ENCODE data around the gene OR51A4.

Gene OR51A4

DNA sequence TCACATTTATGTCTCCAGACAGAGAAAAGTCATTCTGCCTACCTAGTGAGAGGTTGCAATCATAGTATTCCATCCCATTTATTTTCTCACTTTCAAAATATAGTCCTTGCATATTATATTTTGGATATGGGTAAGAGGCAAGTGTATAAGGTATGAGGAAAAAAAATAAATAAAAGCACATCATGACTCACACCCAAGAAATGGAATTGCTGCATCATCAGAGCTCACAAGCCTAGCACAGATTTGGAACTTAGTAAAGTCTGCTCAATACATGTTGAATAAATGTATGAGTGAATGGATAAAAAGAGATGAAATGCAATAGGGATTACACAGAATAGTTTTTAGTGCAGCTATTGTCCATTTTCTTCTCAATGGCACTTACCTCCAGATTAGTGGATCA, 20.8 kb downstream of the OR51A4 start:
- Histone ChIP-seq H3K36me3 (ENCODE audit: insufficient read depth, low read length) (no peaks in the 10 kb centered on the region), H3K9me2 (ENCODE audit: low read depth, low read length) (no peaks in the 10 kb centered on the region), H2AFZ (ENCODE audit: low read length) (no peak overlapping the region), H3K4me2 (ENCODE audit: low read length) (no peak overlapping the region), H3K4me1 (ENCODE audit: insufficient read depth, low read length, severe bottlenecking) (no peaks in the 10 kb centered on the region), H3F3A (ENCODE audit: insufficient read depth, low read length) (no peaks in the 10 kb centered on the region), H4K20me1 (ENCODE audit: insufficient read depth, low read length) (no peaks in the 10 kb centered on the region), H3K9me3 (ENCODE audit: low read length) (no peaks in the 10 kb centered on the region), H3K27me3 (ENCODE audit: insufficient read depth, low read length) (no peaks in the 10 kb centered on the region), H3K79me2 (ENCODE audit: insufficient read depth, low read length) (no peaks in the 10 kb centered on the region), H3K27ac (ENCODE audit: low read depth, low read length, poor library complexity, severe bottlenecking) (no peak overlapping the region), H3K9ac (ENCODE audit: low read length) (no peak overlapping the region), H3K4me3 (ENCODE audit: low read depth, low read length, poor library complexity, severe bottlenecking) (no peak overlapping the region)
- no peak for TF ChIP-seq EZH2 (IDR thresholded peaks at IDR 0.05; ENCODE audit: borderline replicate concordance, low read length)
- no peak for TF ChIP-seq CTCF (IDR thresholded peaks at IDR 0.05; ENCODE audit: low read length)

DNA sequence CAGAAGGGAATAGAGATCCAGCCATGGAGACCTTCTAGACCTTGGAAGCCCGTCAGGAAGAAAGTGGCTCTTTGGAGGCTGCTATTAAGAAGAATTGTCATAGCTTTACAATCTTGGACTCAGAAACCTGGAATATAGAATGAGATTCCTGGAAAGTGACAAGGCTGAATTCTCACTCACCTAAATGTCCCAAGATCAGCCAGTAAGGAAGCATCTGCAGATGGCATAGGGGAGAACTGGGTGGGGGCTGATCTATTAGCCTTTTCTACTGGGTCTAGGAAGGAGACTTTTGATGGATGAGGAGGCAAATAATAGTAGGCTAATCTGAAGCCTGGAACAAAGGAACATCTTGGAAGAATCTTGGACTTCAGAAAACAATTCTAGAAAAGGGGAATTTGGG, 23.2 kb downstream of the OR51A4 start, which contains the start of gene OR51G1:
Gene OR51G1 (minus strand): TSS at position 101 of the 400 bp plus-strand sequence. CDS start 0 bp downstream, at position 101.
- H3K4me3 ChIP-seq (ENCODE audit: low read depth, low read length, poor library complexity, severe bottlenecking): no peak within 1 kb of the TSS
- no peak within 1 kb of the TSS for H3K27ac ChIP-seq (ENCODE audit: low read depth, low read length, poor library complexity, severe bottlenecking)
- H3K9me3 ChIP-seq (ENCODE audit: low read length): no peaks in the 10 kb centered on the region
- no peaks in the 10 kb centered on the region for H3K79me2 ChIP-seq (ENCODE audit: insufficient read depth, low read length)
- H4K20me1 ChIP-seq (ENCODE audit: insufficient read depth, low read length): no peaks in the 10 kb centered on the region
- TF ChIP-seq CTCF (IDR thresholded peaks at IDR 0.05; ENCODE audit: low read length) (no peak), EZH2 (IDR thresholded peaks at IDR 0.05; ENCODE audit: borderline replicate concordance, low read length) (no peak)
- H3K4me1 ChIP-seq (ENCODE audit: insufficient read depth, low read length, severe bottlenecking): no peaks in the 10 kb centered on the region
- H3K36me3 ChIP-seq (ENCODE audit: insufficient read depth, low read length): no peaks in the 10 kb centered on the region
- H3K27me3 ChIP-seq (ENCODE audit: insufficient read depth, low read length): no peaks in the 10 kb centered on the region
- no peak within 1 kb of the TSS for H2AFZ ChIP-seq (ENCODE audit: low read length)
- no peaks in the 10 kb centered on the region for H3K9me2 ChIP-seq (ENCODE audit: low read depth, low read length)
- no peak within 1 kb of the TSS for H3K9ac ChIP-seq (ENCODE audit: low read length)
- H3F3A ChIP-seq (ENCODE audit: insufficient read depth, low read length): no peaks in the 10 kb centered on the region
- H3K4me2 ChIP-seq (ENCODE audit: low read length): no peak within 1 kb of the TSS

DNA sequence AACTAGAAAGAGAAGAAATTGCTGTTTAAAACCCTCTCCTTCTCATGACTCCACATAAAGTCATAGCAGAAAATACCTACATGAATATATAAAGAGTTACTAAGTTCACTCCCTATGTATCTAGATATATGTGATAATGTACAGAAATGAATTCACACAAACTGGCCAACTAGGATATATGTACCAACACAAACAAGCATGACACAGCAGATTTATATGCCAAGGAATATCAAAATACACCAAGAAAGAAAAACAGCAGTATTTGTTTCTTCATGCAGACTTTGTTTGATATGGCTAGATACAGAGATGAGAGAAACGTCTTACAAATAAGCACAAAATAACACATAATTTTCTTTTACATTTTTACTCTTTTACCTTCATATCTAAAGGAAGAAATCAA, 25.1 kb downstream of the OR51A4 start:
- Histone ChIP-seq H3K4me1 (ENCODE audit: insufficient read depth, low read length, severe bottlenecking) (no peaks in the 10 kb centered on the region), H3K79me2 (ENCODE audit: insufficient read depth, low read length) (no peaks in the 10 kb centered on the region), H3K9me3 (ENCODE audit: low read length) (no peaks in the 10 kb centered on the region), H3K4me3 (ENCODE audit: low read depth, low read length, poor library complexity, severe bottlenecking) (no peak overlapping the region), H3K9me2 (ENCODE audit: low read depth, low read length) (no peaks in the 10 kb centered on the region), H2AFZ (ENCODE audit: low read length) (no peak overlapping the region), H3K4me2 (ENCODE audit: low read length) (no peak overlapping the region), H3K9ac (ENCODE audit: low read length) (no peak overlapping the region), H3K27ac (ENCODE audit: low read depth, low read length, poor library complexity, severe bottlenecking) (no peak overlapping the region), H3F3A (ENCODE audit: insufficient read depth, low read length) (no peaks in the 10 kb centered on the region), H3K36me3 (ENCODE audit: insufficient read depth, low read length) (no peaks in the 10 kb centered on the region), H4K20me1 (ENCODE audit: insufficient read depth, low read length) (no peaks in the 10 kb centered on the region), H3K27me3 (ENCODE audit: insufficient read depth, low read length) (no peaks in the 10 kb centered on the region)
- TF ChIP-seq EZH2 (IDR thresholded peaks at IDR 0.05; ENCODE audit: borderline replicate concordance, low read length) (no peak), CTCF (IDR thresholded peaks at IDR 0.05; ENCODE audit: low read length) (no peak)
